ENCODE measurements around the gene TAF15. TPM values are rescaled to one million over a fixed set of nuclear protein-coding genes. Genes with fewer than 3 reads are reported as not detected.

Gene TAF15
- total and polyA plus RNA-seq, 2 of the 4 experiments (the other 2 are of a cell fraction), result 46.8 to 98.0 TPM

DNA sequence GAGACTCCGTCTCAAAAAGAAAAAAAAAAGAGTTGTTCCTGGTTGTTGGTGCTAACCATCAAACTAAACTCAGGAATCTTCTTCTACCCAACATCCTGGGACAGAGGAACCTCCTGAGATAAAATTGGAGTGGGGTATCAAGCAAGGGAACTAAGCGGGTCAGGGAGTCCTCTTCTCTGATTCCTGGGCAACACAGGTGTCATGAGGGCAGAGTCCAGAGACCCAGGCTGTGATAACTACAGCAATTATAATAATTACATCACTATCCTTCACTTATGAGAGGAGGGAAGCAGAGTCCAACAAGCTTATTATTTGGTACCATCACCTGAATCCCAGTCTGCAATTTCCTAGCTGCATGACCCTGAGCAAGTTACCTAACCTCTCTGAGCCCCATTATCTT, 40.5 kb upstream of the TAF15 start:
- H2AK5ac ChIP-seq (ENCODE audit: low read depth, low read length), result no peak overlapping the region
- DNase-seq (no peak), ATAC-seq (ENCODE audit: low read depth) (no peak)
- no peak overlapping the region for H3K18ac ChIP-seq (ENCODE audit: low read depth, low read length)
- H3K27me3 ChIP-seq (ENCODE audit: control insufficient read depth, insufficient read depth, low read length), result peaks cover 33% of the 10 kb centered on the region
- no peaks in the 10 kb centered on the region for H3K36me3 ChIP-seq (ENCODE audit: control insufficient read depth, insufficient read depth, low read length)
- no peak overlapping the region for H4K91ac ChIP-seq (ENCODE audit: insufficient read depth, low read depth, low read length)
- no peaks in the 10 kb centered on the region for H3K9me1 ChIP-seq (ENCODE audit: insufficient read depth, low read length)
- no peak overlapping the region for H2BK15ac ChIP-seq (ENCODE audit: low read depth, low read length)
- H4K8ac ChIP-seq (ENCODE audit: low read depth in 2 of 2, low read length in 2 of 2), result no peak overlapping the region
- intact Hi-C loops (cut with micrococcal nuclease), result no loop called here
- H4K20me1 ChIP-seq (ENCODE audit: insufficient read depth, low read length), result peaks cover 8% of the 10 kb centered on the region; the same call in 1 of the 2 replicates
- H2AFZ ChIP-seq (replicated peaks; ENCODE audit: low read length, poor library complexity), result no peak overlapping the region
- H3K4me1 ChIP-seq (ENCODE audit: control insufficient read depth, insufficient read depth, low read length), result peaks cover 5% of the 10 kb centered on the region
- TF ChIP-seq RCOR1 (IDR thresholded peaks at IDR 0.05; ENCODE audit: insufficient replicate concordance, low read length) (no peak), CEBPB (IDR thresholded peaks at IDR 0.05; ENCODE audit: low read depth, low read length) (no peak), MAZ (IDR thresholded peaks at IDR 0.05; ENCODE audit: borderline replicate concordance, low read depth, low read length) (no peak), POLR2A (IDR thresholded peaks at IDR 0.05; ENCODE audit: low read depth, low read length) (no peak), NFE2L2 (IDR thresholded peaks at IDR 0.05; ENCODE audit: low read depth, low read length) (no peak), MXI1 (IDR thresholded peaks at IDR 0.05; ENCODE audit: borderline replicate concordance, low read depth, low read length) (no peak)
- TF ChIP-seq, protein P1, sequence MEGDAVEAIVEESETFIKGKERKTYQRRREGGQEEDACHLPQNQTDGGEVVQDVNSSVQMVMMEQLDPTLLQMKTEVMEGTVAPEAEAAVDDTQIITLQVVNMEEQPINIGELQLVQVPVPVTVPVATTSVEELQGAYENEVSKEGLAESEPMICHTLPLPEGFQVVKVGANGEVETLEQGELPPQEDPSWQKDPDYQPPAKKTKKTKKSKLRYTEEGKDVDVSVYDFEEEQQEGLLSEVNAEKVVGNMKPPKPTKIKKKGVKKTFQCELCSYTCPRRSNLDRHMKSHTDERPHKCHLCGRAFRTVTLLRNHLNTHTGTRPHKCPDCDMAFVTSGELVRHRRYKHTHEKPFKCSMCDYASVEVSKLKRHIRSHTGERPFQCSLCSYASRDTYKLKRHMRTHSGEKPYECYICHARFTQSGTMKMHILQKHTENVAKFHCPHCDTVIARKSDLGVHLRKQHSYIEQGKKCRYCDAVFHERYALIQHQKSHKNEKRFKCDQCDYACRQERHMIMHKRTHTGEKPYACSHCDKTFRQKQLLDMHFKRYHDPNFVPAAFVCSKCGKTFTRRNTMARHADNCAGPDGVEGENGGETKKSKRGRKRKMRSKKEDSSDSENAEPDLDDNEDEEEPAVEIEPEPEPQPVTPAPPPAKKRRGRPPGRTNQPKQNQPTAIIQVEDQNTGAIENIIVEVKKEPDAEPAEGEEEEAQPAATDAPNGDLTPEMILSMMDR (conservative IDR thresholded peaks at IDR 0.05; ENCODE audit: low read depth, low read length), result no peak
- TF ChIP-seq, protein P2, sequence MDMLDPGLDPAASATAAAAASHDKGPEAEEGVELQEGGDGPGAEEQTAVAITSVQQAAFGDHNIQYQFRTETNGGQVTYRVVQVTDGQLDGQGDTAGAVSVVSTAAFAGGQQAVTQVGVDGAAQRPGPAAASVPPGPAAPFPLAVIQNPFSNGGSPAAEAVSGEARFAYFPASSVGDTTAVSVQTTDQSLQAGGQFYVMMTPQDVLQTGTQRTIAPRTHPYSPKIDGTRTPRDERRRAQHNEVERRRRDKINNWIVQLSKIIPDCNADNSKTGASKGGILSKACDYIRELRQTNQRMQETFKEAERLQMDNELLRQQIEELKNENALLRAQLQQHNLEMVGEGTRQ (IDR thresholded peaks at IDR 0.05; ENCODE audit: low read depth, low read length), result no peak
- TF ChIP-seq, protein P3, sequence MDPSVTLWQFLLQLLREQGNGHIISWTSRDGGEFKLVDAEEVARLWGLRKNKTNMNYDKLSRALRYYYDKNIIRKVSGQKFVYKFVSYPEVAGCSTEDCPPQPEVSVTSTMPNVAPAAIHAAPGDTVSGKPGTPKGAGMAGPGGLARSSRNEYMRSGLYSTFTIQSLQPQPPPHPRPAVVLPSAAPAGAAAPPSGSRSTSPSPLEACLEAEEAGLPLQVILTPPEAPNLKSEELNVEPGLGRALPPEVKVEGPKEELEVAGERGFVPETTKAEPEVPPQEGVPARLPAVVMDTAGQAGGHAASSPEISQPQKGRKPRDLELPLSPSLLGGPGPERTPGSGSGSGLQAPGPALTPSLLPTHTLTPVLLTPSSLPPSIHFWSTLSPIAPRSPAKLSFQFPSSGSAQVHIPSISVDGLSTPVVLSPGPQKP (IDR thresholded peaks at IDR 0.05; ENCODE audit: borderline replicate concordance, low read depth, low read length), result no peak
- dilution Hi-C loops (cut with HindIII; ENCODE audit: low sequenced_read_pairs, unreplicated experiment), result no loop called here
- no peak overlapping the region for H3K56ac ChIP-seq (ENCODE audit: extremely low read depth, insufficient read depth, low read length)
- H4K5ac ChIP-seq (ENCODE audit: low read depth, low read length), result no peak overlapping the region
- H3K4me2 ChIP-seq (ENCODE audit: low read depth, low read length), result no peak overlapping the region
- no peak overlapping the region for H3K27ac ChIP-seq (ENCODE audit: insufficient read depth, low read length)
- H3K23ac ChIP-seq (ENCODE audit: low read depth, low read length), result no peak overlapping the region
- no peak overlapping the region for H3K4ac ChIP-seq (ENCODE audit: low read depth, low read length)
- POLR2A ChIA-PET (ENCODE audit: unreplicated experiment), result no interaction called here
- H2BK5ac ChIP-seq (ENCODE audit: low read depth, low read length, poor library complexity, severe bottlenecking), result no peak overlapping the region
- WGBS, 2 experiments (ENCODE audit: extremely low coverage in 2 of 2, insufficient read length in 1 of 2), result no CpG with 5 or more reads among the region's 2 CpGs
- H2BK20ac ChIP-seq (ENCODE audit: low read depth, low read length), result no peak overlapping the region
- no peak overlapping the region for H3K4me3 ChIP-seq (ENCODE audit: insufficient read depth, low read depth, low read length)
- no peak overlapping the region for H3K14ac ChIP-seq (replicated peaks; ENCODE audit: low read depth, low read length)
- H3K9me3 ChIP-seq (ENCODE audit: control insufficient read depth, insufficient read depth, low read length), result no peaks in the 10 kb centered on the region
- H2AK9ac ChIP-seq (replicated peaks; ENCODE audit: low read depth, low read length, poor library complexity), result no peak overlapping the region
- no peaks in the 10 kb centered on the region for H3K79me1 ChIP-seq (ENCODE audit: low read depth in 1 of 2, low read length in 2 of 2)
- H2BK120ac ChIP-seq (ENCODE audit: low read depth, low read length), result no peak overlapping the region
- CTCF ChIA-PET, result interaction anchor here (0.5 to 1.3 kb wide), 2 partner anchors 18 to 126 kb away, joined by 3 to 5 read pairs; no protein-coding TSS in a partner anchor
- BruUV-seq (replicated peaks), result no TSS peak
- H3K9ac ChIP-seq (ENCODE audit: low read depth, low read length), result no peak overlapping the region
- in situ Hi-C loops (cut with MboI; ENCODE audit: low sequenced_read_pairs), result no loop called here

Measured in IMR-90 (cell line).